GM12892 (cell line): ENCODE measurements around the gene IFI30.

Experiments
- POLR2A ChIP-seq: IDR thresholded peaks from 2 replicates; pipeline ENCODE4 v1.6.1; 2011; ENCODE audit warnings: low read depth, low read length, control low read depth
- POLR2AphosphoS5 ChIP-seq: IDR thresholded peaks from 2 replicates; pipeline ENCODE4 v1.6.1; 2011; ENCODE audit warnings: low read depth, low read length, control low read depth
- TAF1 ChIP-seq: IDR thresholded peaks from 2 replicates; pipeline ENCODE4 v1.6.1; 2011; ENCODE audit warnings: low read depth, mild to moderate bottlenecking, control low read depth, low read length, borderline replicate concordance

DNA sequence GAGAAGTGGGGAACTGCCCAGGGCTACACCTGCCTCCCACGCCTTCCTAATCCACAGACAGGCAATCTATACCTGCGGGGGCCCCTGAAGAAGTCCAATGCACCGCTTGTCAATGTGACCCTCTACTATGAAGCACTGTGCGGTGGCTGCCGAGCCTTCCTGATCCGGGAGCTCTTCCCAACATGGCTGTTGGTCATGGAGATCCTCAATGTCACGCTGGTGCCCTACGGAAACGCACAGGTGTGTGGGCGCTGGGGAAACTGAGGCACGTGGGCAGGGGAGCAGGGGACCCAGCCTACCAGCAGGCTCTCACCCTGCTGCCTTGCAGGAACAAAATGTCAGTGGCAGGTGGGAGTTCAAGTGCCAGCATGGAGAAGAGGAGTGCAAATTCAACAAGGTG is 1.4 kb downstream of the IFI30 start:
- TF ChIP-seq POLR2A, result no peak; the same call in 1 of the 2 replicates
- no peak for TF ChIP-seq POLR2AphosphoS5
- TF ChIP-seq TAF1, result no peak
